ENCODE data around the gene STK32A. TPM values are rescaled to one million over a fixed set of nuclear protein-coding genes. Genes with fewer than 3 reads are reported as not detected.

The STK32A gene
- total RNA-seq: under 0.01 TPM in 2 replicates

DNA sequence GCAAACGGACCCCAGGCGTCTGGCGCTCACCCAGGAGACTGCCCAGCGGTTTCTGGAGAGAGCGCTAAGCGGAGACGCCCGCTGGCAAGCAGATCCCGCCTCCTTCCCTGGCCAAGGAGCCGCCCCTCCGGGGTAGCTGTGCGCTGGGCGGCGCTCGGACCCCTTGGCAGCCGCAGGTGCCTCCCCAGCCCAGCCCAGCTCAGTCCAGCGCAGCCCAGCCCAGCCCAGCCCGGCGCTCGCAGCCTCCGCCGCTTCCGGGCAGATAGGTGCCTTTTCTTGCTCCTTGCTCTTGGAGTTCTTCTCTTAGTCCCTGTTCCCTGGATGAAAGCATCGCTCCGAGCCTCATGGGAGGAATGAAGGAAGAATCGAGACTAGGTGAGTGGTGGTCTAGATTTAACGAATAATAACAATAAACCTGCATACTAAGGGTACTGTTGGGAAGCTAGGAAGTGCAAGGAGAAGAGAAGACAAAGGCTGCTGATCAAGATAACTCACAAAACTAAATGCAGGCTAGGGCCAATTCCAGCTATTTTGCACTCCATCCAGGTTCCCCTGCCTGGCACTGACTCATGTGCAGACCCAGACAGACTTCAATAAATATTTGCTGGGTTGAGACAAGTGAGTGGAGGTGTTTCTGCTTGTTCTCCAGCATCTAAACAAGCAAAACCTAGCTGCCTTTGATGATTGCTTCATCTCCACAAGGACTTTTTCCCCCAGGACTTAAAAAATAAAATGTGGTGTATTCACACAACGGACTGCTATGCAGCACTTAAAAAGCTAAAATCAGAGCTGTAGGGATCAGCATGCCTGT, at the start of gene STK32A:
STK32A (plus strand) TSS at position 202 of the 811 bp plus-strand sequence. CDS start 4,609 bp downstream, outside the sequence.

